T-helper 22 cell (primary cell): Measurements from ENCODE around the gene MICALL2.
A peak's percentile ranks its signal among the peaks of the same experiment; 100 is the strongest.

Experiments used
- DNase-seq: peaks from one replicate; pipeline ENCODE4 v3.0.0-alpha.2; 2020; ENCODE audit warnings: low read depth

Gene MICALL2

GRCh38 chr7:1493129-1493528, 33.9 kb upstream of the MICALL2 start:
- DNase-seq = no peak

GRCh38 chr7:1492640-1493039, 33.4 kb upstream of the MICALL2 start:
- no peak for DNase-seq

- no peak for DNase-seq
Observed at GRCh38 chr7:1492221-1492620, 33.0 kb upstream of the MICALL2 start.

- no peak for DNase-seq
Observed at GRCh38 chr7:1490837-1491236, 31.6 kb upstream of the MICALL2 start.

GRCh38 chr7:1489336-1489735, 30.1 kb upstream of the MICALL2 start:
- no peak for DNase-seq

GRCh38 chr7:1488016-1488415, 28.7 kb upstream of the MICALL2 start:
- no peak for DNase-seq

GRCh38 chr7:1487466-1487865, 28.2 kb upstream of the MICALL2 start:
- no peak for DNase-seq

GRCh38 chr7:1486571-1486970, 27.3 kb upstream of the MICALL2 start:
- DNase-seq = no peak

- no peak for DNase-seq
Observed at GRCh38 chr7:1485156-1485555, 25.9 kb upstream of the MICALL2 start.

GRCh38 chr7:1484569-1484968, 25.3 kb upstream of the MICALL2 start:
- no peak for DNase-seq

GRCh38 chr7:1483536-1484505, 24.6 kb upstream of the MICALL2 start:
- DNase-seq = no peak

- DNase-seq = no peak
Observed at GRCh38 chr7:1483079-1483478, 23.8 kb upstream of the MICALL2 start.

- DNase-seq = no peak
Observed at GRCh38 chr7:1481300-1481699, 22.0 kb upstream of the MICALL2 start.

GRCh38 chr7:1480670-1481069, 21.4 kb upstream of the MICALL2 start:
- DNase-seq = no peak

GRCh38 chr7:1479287-1479686, 20.0 kb upstream of the MICALL2 start:
- no peak for DNase-seq

- no peak for DNase-seq
Observed at GRCh38 chr7:1478480-1478879, 19.2 kb upstream of the MICALL2 start.

GRCh38 chr7:1476859-1477258, 17.6 kb upstream of the MICALL2 start:
- no peak for DNase-seq

- no peak for DNase-seq
Observed at GRCh38 chr7:1475991-1476390, 16.7 kb upstream of the MICALL2 start.

GRCh38 chr7:1475393-1475792, 16.1 kb upstream of the MICALL2 start:
- no peak for DNase-seq

GRCh38 chr7:1474736-1475135, 15.5 kb upstream of the MICALL2 start:
- no peak for DNase-seq

- DNase-seq = peak; percentile 70
Observed at GRCh38 chr7:1473864-1474512, 14.7 kb upstream of the MICALL2 start.

- no peak for DNase-seq
Observed at GRCh38 chr7:1470901-1471300, 11.6 kb upstream of the MICALL2 start.

- DNase-seq = no peak
Observed at GRCh38 chr7:1468643-1469298, 9.5 kb upstream of the MICALL2 start.
